Measurements from ENCODE around the gene CERS6.

DNA sequence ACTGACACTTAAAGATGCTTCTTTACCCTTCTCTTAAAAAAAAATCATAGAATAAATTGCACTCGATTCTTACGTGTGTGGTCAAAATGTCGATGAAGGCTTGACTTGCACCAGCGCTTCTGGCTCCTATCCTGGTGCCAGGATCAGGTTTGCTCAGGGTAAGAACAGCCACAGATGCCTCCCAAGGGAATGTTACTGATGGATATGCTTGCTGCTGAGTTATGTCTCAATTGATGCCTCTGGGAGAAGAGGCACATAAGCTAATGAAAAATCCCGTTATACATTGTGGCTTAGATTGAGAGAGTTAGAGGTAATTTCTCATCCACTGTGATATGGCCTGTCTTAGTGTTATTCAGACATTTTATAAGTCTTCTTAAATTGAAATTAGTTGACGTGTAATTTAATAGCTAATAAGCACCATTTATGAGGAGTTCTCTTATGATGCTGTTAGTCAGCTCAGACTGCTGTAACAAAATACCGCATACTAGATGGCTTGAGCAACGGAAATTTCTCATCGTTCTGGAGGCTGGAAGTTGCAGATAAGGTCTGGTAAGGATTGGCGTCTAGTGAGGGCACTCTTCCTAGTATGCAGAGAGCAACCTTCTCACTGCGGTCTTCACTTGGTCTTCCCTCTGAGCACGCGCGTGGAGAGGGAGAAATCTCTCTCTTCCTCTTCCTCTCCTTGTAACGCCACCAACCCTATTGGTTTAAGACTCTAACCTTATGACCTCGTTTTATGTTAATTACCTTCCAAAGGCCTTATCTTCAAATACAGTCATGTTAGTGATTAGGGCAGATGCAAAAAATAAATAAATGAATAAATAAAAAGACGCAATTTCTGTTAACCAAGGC is 229.8 kb downstream of the CERS6 start:
- TF ChIP-seq, protein P1, sequence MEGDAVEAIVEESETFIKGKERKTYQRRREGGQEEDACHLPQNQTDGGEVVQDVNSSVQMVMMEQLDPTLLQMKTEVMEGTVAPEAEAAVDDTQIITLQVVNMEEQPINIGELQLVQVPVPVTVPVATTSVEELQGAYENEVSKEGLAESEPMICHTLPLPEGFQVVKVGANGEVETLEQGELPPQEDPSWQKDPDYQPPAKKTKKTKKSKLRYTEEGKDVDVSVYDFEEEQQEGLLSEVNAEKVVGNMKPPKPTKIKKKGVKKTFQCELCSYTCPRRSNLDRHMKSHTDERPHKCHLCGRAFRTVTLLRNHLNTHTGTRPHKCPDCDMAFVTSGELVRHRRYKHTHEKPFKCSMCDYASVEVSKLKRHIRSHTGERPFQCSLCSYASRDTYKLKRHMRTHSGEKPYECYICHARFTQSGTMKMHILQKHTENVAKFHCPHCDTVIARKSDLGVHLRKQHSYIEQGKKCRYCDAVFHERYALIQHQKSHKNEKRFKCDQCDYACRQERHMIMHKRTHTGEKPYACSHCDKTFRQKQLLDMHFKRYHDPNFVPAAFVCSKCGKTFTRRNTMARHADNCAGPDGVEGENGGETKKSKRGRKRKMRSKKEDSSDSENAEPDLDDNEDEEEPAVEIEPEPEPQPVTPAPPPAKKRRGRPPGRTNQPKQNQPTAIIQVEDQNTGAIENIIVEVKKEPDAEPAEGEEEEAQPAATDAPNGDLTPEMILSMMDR (conservative IDR thresholded peaks at IDR 0.05) = no peak
- TF ChIP-seq ZFX (IDR thresholded peaks at IDR 0.05) = no peak
